Stimulated activated CD8-positive, alpha-beta memory T cell treated with anti-CD3 and anti-CD28 coated beads, Interleukin-12 subunit alpha, Interleukin-12 subunit beta, amount 100 ng/mL, for 1 hour (primary cell): ENCODE data around the gene AIMP2.
"Not testable (repeated sequence)": the region's sequence is repeated elsewhere in the genome, so short reads cannot be mapped to it uniquely, and the experiment has no call there.

ENCODE experiments used
- DNase-seq: peaks from one replicate; pipeline ENCODE4 v3.0.0-alpha.2; 2020; ENCODE audit warnings: low read depth

The AIMP2 gene

DNA sequence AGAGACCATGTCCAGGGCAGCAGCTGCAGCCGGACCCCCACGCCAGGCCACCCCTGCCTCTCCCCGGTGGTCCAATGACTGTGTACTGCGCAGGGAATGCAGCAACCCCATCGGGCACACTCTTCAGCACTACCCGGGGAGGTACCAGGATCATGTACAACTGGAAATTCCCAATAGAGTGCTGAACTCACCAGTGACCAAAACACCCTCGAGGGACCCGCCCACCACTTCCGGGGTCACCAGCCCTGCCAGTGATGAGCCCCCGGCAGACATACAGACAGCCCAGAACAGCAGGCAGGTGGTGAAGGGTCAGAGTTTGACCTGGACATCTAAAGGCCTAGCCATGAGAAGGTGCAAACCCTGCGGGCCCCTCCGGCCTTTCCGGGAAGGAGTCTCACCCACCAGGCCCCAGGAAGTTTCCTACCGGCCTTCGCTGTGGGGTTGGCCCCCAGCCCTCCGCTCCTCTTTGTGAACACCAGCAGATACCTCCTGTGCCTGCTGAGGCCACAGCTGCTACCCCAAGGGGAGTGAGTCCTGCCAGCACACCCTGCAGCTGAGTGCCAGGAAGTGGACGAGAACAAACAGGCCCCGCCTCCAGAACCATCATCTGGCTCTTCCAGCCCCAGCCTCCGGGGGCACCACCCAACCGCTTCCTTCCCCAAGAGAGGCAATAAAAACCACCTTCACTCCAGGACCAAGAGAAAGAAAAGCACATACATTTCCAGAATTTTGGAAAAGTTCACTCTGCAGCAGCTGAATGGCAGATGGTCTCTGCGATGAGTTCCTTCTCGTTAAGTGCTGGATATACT, 17.1 kb downstream of the AIMP2 start:
- peak; percentile 52 for DNase-seq

DNA sequence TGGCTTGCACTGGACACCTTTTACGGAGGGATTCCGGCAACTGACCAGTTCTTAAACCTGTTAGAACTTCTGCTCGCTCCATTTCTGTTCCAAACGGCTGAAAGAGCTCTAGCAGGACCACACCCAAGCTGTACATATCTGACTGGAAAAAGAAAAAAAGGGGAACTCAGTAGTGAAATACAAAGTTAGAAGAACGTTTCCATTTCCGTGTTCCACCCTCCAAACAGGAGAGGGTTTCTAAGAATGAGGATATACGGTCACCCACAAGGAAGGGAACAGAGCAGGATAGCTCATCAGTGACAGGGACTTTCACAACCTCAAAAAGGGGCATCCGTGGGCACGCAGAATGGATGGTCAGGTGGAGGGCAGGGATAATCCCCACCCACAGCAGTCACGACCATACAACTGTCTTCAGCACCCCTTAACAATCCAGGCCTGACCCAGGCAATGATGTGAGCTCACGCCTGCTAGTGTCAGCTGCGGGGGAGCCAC, 17.8 kb downstream of the AIMP2 start:
- DNase-seq: no peak

DNA sequence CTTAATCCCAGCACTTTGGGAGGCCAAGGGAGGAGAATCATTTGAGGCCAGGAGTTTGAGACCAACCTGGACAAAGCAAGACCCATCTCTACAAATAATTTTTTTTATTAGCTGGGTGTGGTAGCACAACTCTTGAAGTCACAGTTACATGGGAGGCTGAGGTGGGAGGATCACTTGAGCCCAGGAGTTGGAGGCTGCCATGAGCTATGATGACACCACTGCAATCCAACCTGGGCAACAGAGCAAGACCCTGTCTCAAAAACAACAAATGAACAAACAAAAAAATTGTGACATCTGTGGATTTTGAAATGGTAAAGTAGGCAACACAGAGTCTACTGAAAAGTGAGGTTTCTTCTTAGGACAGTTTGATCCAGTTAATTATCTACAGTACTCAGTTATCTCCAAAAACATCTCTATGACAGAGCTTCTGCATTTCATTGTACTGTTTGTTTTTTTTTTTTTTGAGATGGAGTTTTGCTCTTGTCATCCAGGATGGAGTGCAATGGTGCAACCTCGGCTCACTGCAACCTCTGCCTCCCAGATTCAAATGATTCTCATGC, 18.8 kb downstream of the AIMP2 start:
- no peak for DNase-seq

DNA sequence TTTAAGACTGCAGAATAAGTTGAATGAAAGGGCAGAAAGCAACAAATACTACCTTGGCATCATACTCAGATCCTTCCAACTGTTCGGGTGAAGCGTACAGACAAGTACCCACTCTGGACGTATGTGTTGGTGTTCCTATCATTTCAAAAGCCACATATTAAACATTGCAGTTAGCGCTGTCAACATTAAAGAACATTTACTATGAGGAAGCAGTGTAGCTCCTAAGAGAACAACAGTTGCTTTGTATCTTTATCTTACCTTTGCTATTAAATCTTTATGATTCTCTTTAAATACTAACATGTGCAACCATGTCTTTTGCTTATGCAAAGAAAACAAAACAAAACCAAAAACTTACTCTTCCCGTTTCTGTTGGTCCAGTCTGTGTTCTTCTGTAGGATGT, 19.5 kb downstream of the AIMP2 start:
- no peak for DNase-seq

GRCh38 chr7:6030988-6031387, 21.9 kb downstream of the AIMP2 start, which contains the start of gene ANKRD61:
Gene ANKRD61 (plus strand): TSS chr7:6031376. CDS start chr7:6031376, 0 bp downstream.
- no peak for DNase-seq

- no peak for DNase-seq
These were observed 22.5 kb downstream of the AIMP2 start for GRCh38 chr7:6031567-6031966.

DNA sequence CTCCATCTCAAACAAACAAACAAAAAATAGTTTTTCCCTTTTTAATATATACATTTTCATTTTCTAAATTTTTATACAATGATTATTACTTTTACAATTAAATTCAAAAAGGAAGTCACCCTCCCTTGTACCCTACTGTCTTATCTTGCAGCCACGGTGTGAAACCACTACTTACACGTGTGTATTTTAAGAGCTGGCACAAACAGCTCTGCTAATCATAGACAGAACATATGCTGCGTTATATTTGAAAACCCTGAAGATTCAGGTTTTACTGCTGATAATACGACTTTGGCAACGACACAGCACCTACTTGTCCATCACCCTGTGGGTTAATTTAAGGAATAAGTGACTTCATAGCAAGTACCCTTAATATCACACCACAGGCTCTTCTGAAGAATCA, 23.1 kb downstream of the AIMP2 start:
- DNase-seq: no peak

DNA sequence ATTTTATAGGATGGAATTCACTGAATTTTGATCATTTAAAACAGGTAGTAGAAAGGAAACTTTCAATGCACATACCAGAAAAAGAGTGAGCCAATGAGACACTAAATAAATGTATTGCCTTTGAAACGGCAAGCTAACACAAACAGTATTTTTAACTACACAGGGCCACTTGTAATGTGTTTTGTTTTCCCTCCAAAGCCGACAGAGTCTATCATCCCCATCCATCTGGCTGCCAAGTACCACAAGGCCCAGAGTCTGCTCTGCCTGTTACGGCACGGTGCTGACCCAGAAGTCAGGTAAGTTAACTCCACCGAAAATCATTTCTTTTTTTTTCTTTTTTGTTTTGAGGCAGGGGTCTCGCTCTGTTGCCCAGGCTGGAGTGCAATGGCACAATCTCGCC, 23.6 kb downstream of the AIMP2 start:
- no peak for DNase-seq

- DNase-seq: no peak
These were observed 26.1 kb downstream of the AIMP2 start for GRCh38 chr7:6035165-6035564.

DNA sequence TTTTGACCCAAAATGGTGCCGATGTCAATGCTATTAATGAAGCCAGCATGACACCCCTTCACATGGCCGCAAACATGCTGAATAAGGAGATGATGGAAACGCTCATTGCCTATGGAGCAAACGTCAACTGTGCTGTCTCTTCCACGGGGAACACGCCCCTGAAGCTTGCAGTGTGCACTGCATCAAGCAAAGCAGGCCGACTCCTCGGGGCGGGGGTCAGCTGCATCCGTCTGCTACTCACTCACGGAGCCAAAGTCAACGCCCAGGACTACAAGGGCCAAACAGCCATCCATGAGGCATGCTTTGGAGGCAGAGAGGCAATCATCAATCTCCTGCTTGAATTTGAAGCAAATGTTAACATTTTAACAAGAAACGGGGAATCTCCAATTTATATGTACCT, 26.6 kb downstream of the AIMP2 start:
- DNase-seq: no peak

DNA sequence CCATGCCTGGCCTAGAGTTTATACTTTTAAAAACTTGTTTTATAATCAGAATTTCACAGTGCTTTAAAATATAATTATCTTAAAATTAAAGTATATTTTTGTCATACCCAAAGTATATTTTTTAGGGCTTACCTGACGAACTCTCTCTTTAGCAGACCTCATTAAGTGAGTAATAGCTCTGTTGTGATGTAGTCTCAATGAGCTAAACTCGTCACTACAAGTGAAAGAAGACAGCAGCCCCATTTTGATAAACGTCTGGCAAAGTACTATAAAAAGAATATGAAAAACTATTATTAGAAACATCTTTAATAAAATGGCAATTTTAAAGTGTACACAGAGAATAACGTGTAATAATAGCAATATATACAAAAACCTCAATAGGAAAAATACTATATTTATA, 40.7 kb downstream of the AIMP2 start:
- no peak for DNase-seq

DNA sequence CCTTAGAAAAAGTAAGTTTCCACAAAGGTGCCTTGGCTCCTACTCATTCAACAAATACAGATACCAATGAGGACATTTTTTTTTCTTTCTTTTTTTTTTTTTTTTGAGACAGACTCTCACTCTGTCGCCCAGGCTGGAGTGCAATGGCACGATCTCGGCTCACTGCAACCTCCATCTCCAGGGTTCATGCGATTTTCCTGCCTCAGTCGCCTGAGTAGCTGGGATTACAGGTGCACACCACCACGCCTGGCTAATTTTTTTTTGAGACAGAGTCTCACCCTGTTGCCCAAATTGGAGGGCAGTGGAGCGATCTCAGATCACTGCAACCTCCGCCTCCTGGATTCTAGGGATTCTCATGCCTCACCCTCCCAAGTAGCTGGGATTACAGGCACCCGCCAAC, 42.1 kb downstream of the AIMP2 start:
- DNase-seq: not testable (repeated sequence)

DNA sequence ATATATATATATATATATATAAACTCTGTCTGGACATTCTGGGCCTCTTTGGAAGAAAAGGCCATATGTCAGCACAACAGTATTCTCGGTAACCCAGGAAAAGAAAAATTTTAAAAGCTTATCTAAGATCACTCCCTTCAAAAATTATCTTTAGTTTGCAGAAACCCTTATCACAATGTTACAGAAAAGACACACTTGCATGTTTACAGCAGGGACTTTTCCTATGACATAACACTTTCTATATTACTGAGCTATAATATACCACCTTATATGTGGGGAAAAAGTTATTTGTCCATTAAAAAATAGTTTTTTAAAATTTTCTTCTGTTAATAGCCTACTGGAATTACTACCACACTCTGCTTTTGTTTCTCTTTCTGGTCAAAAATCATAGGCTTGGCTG, 47.5 kb downstream of the AIMP2 start:
- no peak for DNase-seq

GRCh38 chr7:6057316-6058129, 48.5 kb downstream of the AIMP2 start:
- no peak for DNase-seq

DNA sequence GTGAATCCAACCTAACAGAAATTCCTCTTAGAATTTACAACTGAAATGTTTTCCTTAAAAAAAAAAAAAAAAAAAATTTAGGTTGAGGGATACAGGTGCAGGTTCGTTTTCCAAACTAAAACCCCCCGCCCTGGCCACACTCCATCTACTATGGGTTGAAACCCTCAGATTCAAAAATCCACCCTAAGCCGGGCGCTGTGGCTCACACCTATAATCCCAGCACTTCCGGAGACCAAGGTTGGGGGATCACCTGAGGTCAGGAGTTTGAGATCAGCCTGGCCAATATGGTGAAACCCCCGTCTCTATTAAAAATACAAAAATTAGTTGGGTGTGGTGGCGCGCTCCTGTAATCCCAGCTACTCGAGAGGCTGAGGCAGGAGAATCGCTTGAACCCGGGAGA, 50.9 kb downstream of the AIMP2 start:
- not testable (repeated sequence) for DNase-seq

DNA sequence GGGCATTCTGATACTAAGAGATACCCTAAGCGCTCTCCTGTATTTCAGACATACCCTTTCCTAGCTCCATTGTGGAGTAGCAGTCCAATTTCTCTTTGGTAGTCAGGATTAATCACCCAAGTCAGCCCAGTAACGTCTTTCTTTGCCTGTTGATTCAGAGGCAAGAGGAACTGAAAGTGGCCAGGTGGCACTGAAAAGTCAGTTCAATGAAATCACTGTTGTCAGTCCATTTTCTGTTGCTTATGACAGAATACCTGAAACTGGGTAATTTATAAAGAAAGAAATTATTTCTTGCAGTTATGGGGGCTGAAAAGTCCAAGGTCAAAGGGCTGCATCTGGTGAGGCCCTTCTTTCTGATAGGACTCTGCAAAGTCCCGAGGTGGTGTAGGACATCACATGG, 62.3 kb downstream of the AIMP2 start:
- no peak for DNase-seq
